WERI-Rb-1 (cell line): ENCODE results near the gene MAP2K6.

Experiments used
- DNase-seq: peaks from one replicate; pipeline ENCODE4 v3.0.0-alpha.2; 2020
- H3K27ac ChIP-seq: fragments of 250-450 bp; sonication (Bioruptor Pico); 2 replicates; pipeline ENCODE4 v1.5.1; 2020; ENCODE audit warnings: mild to moderate bottlenecking, moderate library complexity
- H3K27me3 ChIP-seq: fragments of 250-450 bp; sonication (Bioruptor Pico); 2 replicates; pipeline ENCODE4 v1.5.1; 2021; ENCODE audit warnings: mild to moderate bottlenecking, low read depth, moderate library complexity; ENCODE audit not compliant: insufficient read depth, severe bottlenecking
- H3K36me3 ChIP-seq: fragments of 250-450 bp; sonication (Bioruptor Pico); 2 replicates; pipeline ENCODE4 v1.5.1; 2020; ENCODE audit warnings: mild to moderate bottlenecking, moderate library complexity
- H3K4me3 ChIP-seq: 2 replicates; pipeline ENCODE4 v1.5.1; 2011; ENCODE audit warnings: low read depth, mild to moderate bottlenecking, control low read depth, low read length
- H3K9me3 ChIP-seq: fragments of 250-450 bp; sonication (Bioruptor Pico); 2 replicates; pipeline ENCODE4 v1.5.1; 2021; ENCODE audit warnings: mild to moderate bottlenecking, moderate library complexity; ENCODE audit not compliant: severe bottlenecking
- TF ChIP-seq, protein P1 (sequence below): IDR thresholded peaks from 2 replicates; pipeline ENCODE4 v1.5.1; 2011; ENCODE audit warnings: low read depth, mild to moderate bottlenecking, control low read depth, inconsistent platforms, low read length

The MAP2K6 gene

DNA sequence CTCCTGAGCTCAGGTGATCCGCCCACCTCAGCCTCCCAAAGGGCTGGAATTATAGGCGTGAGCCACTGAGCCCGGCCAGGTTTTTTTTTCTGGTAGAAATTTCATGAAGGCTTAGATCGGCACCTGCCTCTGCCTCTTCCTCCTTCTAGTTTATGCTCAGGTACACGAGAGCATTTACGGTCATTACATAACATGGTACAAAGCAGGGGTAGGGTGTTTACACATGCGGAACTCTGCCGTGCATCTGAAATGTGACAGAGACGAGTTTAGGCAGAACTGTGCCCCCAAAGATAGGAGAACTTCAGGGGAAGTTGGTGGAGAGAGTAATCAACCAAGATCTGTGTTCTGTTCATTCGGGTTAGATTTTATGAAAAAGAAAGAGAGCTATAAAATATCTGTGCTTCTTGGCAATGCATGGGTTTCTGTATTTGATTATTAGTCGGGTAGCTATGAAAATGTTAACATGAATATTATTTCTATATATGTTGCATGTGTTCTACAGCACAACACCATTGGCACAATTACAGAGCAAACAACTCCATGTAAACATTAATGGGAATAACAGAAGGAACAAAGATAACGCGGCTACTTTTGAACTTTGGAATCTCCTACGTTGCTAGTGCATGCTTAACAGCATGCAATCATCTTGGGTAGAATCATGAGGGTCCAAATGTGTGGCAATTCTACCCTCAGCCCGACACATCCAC, 23.5 kb upstream of the MAP2K6 start:
- no peaks in the 10 kb centered on the region for H3K27me3 ChIP-seq
- no peak overlapping the region for H3K4me3 ChIP-seq
- H3K27ac ChIP-seq: no peak overlapping the region
- no peaks in the 10 kb centered on the region for H3K9me3 ChIP-seq
- DNase-seq: no peak
- TF ChIP-seq, protein P1, sequence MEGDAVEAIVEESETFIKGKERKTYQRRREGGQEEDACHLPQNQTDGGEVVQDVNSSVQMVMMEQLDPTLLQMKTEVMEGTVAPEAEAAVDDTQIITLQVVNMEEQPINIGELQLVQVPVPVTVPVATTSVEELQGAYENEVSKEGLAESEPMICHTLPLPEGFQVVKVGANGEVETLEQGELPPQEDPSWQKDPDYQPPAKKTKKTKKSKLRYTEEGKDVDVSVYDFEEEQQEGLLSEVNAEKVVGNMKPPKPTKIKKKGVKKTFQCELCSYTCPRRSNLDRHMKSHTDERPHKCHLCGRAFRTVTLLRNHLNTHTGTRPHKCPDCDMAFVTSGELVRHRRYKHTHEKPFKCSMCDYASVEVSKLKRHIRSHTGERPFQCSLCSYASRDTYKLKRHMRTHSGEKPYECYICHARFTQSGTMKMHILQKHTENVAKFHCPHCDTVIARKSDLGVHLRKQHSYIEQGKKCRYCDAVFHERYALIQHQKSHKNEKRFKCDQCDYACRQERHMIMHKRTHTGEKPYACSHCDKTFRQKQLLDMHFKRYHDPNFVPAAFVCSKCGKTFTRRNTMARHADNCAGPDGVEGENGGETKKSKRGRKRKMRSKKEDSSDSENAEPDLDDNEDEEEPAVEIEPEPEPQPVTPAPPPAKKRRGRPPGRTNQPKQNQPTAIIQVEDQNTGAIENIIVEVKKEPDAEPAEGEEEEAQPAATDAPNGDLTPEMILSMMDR: no peak
- no peaks in the 10 kb centered on the region for H3K36me3 ChIP-seq

DNA sequence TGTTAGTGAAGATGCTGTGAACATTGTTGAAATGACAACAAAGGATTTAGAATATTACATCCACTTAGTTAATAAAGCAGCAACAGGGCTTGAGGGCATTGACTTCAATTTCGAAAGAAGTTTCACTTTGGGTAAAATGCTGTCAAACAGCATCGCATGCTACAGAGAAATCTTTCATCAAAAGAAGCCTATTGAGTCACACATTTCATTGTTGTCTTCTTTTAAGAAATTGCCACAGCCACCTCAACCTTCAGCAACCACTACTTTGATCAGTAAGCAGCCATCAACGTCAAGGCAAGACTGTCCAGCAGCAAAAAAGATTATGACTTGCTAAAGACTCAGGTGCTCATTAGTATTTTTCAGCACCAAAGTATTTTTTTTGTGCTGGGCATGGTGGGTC, 13.2 kb upstream of the MAP2K6 start:
- Histone ChIP-seq H3K9me3 (no peaks in the 10 kb centered on the region), H3K27ac (no peak overlapping the region), H3K4me3 (no peak overlapping the region), H3K27me3 (no peaks in the 10 kb centered on the region), H3K36me3 (no peaks in the 10 kb centered on the region)
- TF ChIP-seq, protein P1: no peak
- no peak for DNase-seq

DNA sequence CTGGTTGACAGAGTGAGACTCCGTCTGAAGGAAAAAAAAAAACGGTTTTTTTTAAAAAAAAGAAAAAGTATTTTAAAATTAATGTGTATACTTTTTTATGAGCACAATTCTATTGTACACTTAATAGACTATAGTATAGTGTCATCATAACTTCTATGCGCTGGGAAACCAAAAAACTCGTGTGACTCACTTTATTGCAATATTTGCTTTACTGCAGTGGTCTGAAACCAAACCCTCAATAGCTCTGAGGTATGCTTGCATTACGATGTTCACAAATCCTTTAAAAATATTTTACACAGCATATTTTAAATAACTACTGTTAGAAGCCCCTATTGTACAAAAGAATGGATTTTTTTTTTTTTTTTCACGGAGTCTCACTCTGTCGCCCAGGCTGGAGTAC, 12.4 kb upstream of the MAP2K6 start:
- no peak for DNase-seq
- H3K4me3 ChIP-seq: no peak overlapping the region
- TF ChIP-seq, protein P1: no peak

DNA sequence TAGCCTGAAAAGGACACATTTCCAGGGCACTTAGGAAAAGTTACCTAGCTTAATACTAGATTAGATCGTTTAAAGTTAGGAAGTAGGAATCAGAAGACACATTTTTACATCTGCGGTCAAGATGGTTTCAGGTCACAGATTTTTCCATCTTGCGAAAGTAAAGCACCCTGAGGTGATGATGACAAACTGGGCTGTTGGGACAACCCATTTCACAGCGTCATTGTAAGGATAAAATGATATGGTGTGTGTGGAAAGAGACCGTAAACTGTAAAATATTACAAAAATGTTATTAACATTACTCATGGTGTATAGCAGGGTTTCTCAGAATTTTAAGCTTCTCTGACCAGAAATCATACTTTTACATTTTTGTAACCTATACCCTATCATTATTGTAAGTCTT, 10.1 kb upstream of the MAP2K6 start:
- Histone ChIP-seq H3K27ac (no peak overlapping the region), H3K4me3 (no peak overlapping the region), H3K9me3 (no peaks in the 10 kb centered on the region), H3K36me3 (no peaks in the 10 kb centered on the region), H3K27me3 (no peaks in the 10 kb centered on the region)
- TF ChIP-seq, protein P1: no peak
- DNase-seq: no peak

More for the DNA sequence above, 12.4 kb upstream of the MAP2K6 start:
- Histone ChIP-seq H3K36me3 (no peaks in the 10 kb centered on the region), H3K27me3 (no peaks in the 10 kb centered on the region), H3K9me3 (no peaks in the 10 kb centered on the region), H3K27ac (no peak overlapping the region)

DNA sequence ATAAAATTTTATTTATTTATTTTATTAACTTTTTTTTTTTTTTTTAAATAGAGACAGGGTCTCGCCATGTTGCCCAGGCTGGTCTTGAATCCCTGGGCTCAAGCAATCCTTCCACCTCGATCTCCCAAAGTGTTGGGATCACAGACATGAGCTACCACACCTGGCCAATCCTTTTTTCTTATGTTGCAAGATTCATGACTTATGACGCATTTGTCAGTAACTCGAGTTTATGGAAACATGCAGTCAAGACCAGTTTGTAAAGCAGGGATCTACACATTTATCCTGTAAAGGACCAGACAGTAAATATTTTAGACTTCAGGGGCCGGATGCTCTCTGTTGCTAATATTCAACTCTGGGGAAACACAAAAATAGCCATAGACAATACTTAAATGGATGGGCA, 9.4 kb upstream of the MAP2K6 start:
- no peaks in the 10 kb centered on the region for H3K9me3 ChIP-seq
- no peak for DNase-seq
- H3K4me3 ChIP-seq: no peak overlapping the region
- no peak overlapping the region for H3K27ac ChIP-seq
- H3K27me3 ChIP-seq: no peaks in the 10 kb centered on the region
- TF ChIP-seq, protein P1: no peak
- no peaks in the 10 kb centered on the region for H3K36me3 ChIP-seq

DNA sequence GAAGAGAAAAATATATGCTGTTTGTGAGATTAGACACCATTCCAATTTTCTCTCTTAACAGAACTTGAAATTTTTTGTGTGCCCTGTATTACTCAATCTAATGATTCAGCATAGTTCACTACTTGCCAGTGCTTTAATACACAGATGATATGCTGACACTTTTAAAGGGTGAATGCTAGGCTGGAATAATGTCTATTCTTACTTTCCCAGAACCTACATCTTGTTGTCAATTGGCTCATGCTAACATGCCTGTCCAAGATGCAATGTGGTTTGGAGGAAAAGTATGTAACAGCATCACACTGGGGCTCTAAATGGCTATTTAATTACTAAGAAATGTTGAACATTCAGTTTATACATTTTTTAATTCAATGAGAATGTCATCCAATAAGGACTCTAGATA, 7.6 kb upstream of the MAP2K6 start:
- TF ChIP-seq, protein P1: no peak
- H3K27me3 ChIP-seq: no peaks in the 10 kb centered on the region
- no peaks in the 10 kb centered on the region for H3K36me3 ChIP-seq
- no peaks in the 10 kb centered on the region for H3K9me3 ChIP-seq
- no peak for DNase-seq
- no peak overlapping the region for H3K4me3 ChIP-seq
- no peak overlapping the region for H3K27ac ChIP-seq
